Uterus (tissue), 4 donors: ENCODE measurements around the gene SNAPC4. TPM values are rescaled to one million over a fixed set of nuclear protein-coding genes. Genes with fewer than 3 reads are reported as not detected.

ENCODE experiments used
- DNase-seq, 2 donors: peaks; one replicate each; pipeline ENCODE4 v3.0.0-alpha.2; 2019 to 2020
- H3K27ac ChIP-seq, 2 donors: fragments of 200-600 bp; sonication (generic); 1 replicate in 1 of 2; 2 replicates in 1 of 2; pipeline ENCODE4 v1.5.1; 2016 to 2018
- H3K27me3 ChIP-seq, 2 donors: fragments of 200-600 bp; sonication (generic); one replicate each; pipeline ENCODE4 v1.5.1; 2018 to 2019; ENCODE audit warnings: control low read depth in 1 of 2
- H3K36me3 ChIP-seq, 2 donors: fragments of 200-600 bp; sonication (generic); one replicate each; pipeline ENCODE4 v1.5.1; 2019; ENCODE audit warnings: control low read depth in 1 of 2
- H3K4me1 ChIP-seq, 2 donors: fragments of 200-600 bp; sonication (generic); one replicate each; pipeline ENCODE4 v1.5.1; 2018 to 2019; ENCODE audit warnings: control low read depth in 1 of 2
- H3K4me3 ChIP-seq, 2 donors: fragments of 200-600 bp; sonication (generic); 1 replicate in 1 of 2; 2 replicates in 1 of 2; pipeline ENCODE4 v1.5.1; 2018 to 2019; ENCODE audit warnings: mild to moderate bottlenecking in 1 of 2
- H3K9me3 ChIP-seq, 2 donors: fragments of 200-600 bp; sonication (generic); one replicate each; pipeline ENCODE4 v1.5.1; 2019; ENCODE audit warnings: control low read depth in 1 of 2
- CTCF ChIP-seq, 4 experiments: fragments of 200-600 bp in 2 of 4; fragments of 450-650 bp in 2 of 4; sonication (generic) in 2 of 4; IDR thresholded peaks; one replicate each; pipeline ENCODE4 v1.5.1; 2016 to 2019; ENCODE audit warnings: antibody characterized with exemption in 4 of 4, mild to moderate bottlenecking in 2 of 4, moderate library complexity in 1 of 4
- POLR2A ChIP-seq, 2 donors: fragments of 450-650 bp; IDR thresholded peaks; one replicate each; pipeline ENCODE4 v1.6.1; 2016; ENCODE audit warnings: antibody characterized with exemption in 2 of 2, mild to moderate bottlenecking in 1 of 2, moderate library complexity in 1 of 2
- intact Hi-C: fragments of 100-400 bp; cut with DNase I; formaldehyde crosslinking; loops from one replicate; pipeline ENCODE4 v1.15.1; 2023; ENCODE audit warnings: low total_unique reads
- total RNA-seq, 4 donors: library from RNA; depleted of rRNA in 3 of 4; stranded (reverse); fragments of >200 nt in 3 of 4; gene quantifications; one replicate each; pipeline versions ENCODE4 v1.1.0 to v1.2.4, GENCODE V29; 2014 to 2023
- donor health status: DM: yes; HTN: yes; CAD: no.

SNAPC4 gene
- total RNA-seq, 4 donors from 2014 or later, result 0.51 to 12.5 (median 7.7) TPM

GRCh38 chr9:136423432-136424146 lies 23.6 kb upstream of the SNAPC4 start:
- no peaks in the 10 kb centered on the region for H3K4me1 ChIP-seq
- no peak overlapping the region for H3K4me3 ChIP-seq
- no peaks in the 10 kb centered on the region for H3K27me3 ChIP-seq
- intact Hi-C loops, result no loop called here
- H3K27ac ChIP-seq, result no peak overlapping the region
- no peaks in the 10 kb centered on the region for H3K9me3 ChIP-seq
- no peaks in the 10 kb centered on the region for H3K36me3 ChIP-seq
- TF ChIP-seq POLR2A (IDR thresholded peaks at IDR 0.05) (no peak), CTCF (IDR thresholded peaks at IDR 0.05) (no peak)
- DNase-seq, result no peak

GRCh38 chr9:136422876-136423275 lies 22.9 kb upstream of the SNAPC4 start:
- intact Hi-C loops, result no loop called here
- Histone ChIP-seq H3K27me3 (no peaks in the 10 kb centered on the region), H3K27ac (no peak overlapping the region), H3K4me3 (no peak overlapping the region), H3K36me3 (no peaks in the 10 kb centered on the region), H3K4me1 (no peaks in the 10 kb centered on the region), H3K9me3 (no peaks in the 10 kb centered on the region)
- TF ChIP-seq POLR2A (IDR thresholded peaks at IDR 0.05) (no peak), CTCF (IDR thresholded peaks at IDR 0.05) (no peak)
- DNase-seq, result no peak

GRCh38 chr9:136421791-136422190 lies 21.8 kb upstream of the SNAPC4 start:
- intact Hi-C loops, result no loop called here
- H3K4me3 ChIP-seq, result no peak overlapping the region
- no peaks in the 10 kb centered on the region for H3K4me1 ChIP-seq
- no peak for DNase-seq
- H3K27me3 ChIP-seq, result no peaks in the 10 kb centered on the region
- TF ChIP-seq CTCF (IDR thresholded peaks at IDR 0.05) (no peak), POLR2A (IDR thresholded peaks at IDR 0.05) (no peak)
- H3K36me3 ChIP-seq, result no peaks in the 10 kb centered on the region
- H3K27ac ChIP-seq, result no peak overlapping the region
- no peaks in the 10 kb centered on the region for H3K9me3 ChIP-seq

- no peak for DNase-seq
These were observed 19.1 kb upstream of the SNAPC4 start for GRCh38 chr9:136419092-136419420.

More at GRCh38 chr9:136419092-136419420, 19.1 kb upstream of the SNAPC4 start:
- Histone ChIP-seq H3K36me3 (no peaks in the 10 kb centered on the region), H3K9me3 (no peaks in the 10 kb centered on the region), H3K4me1 (no peaks in the 10 kb centered on the region), H3K27ac (no peak overlapping the region), H3K27me3 (no peaks in the 10 kb centered on the region), H3K4me3 (no peak overlapping the region)
- intact Hi-C loops, result no loop called here
- no peak for TF ChIP-seq CTCF (IDR thresholded peaks at IDR 0.05)
- TF ChIP-seq POLR2A (IDR thresholded peaks at IDR 0.05), result no peak
